H9 (cell line): ENCODE results near the gene FBLN2. TPM values are rescaled to one million over a fixed set of nuclear protein-coding genes. Genes with fewer than 3 reads are reported as not detected.

ENCODE experiments used
- DNase-seq: peaks from one replicate; pipeline ENCODE4 v3.0.0-alpha.2; 2017
- H2AFZ ChIP-seq: one replicate; pipeline ENCODE4 v1.6.1; 2013; ENCODE audit warnings: mild to moderate bottlenecking, low read length, control low read depth, moderate library complexity
- H2AK5ac ChIP-seq: 2 replicates; pipeline ENCODE4 v1.6.1; 2013; ENCODE audit warnings: low read length, control low read depth, mixed read lengths; ENCODE audit not compliant: insufficient read length
- H2BK120ac ChIP-seq: one replicate; pipeline ENCODE4 v1.6.1; 2013; ENCODE audit warnings: low read depth, mild to moderate bottlenecking, low read length, control low read depth, inconsistent platforms; ENCODE audit not compliant: poor library complexity, severe bottlenecking
- H2BK12ac ChIP-seq: 2 replicates; pipeline ENCODE4 v1.6.1; 2013; ENCODE audit warnings: low read length, control low read depth, mixed read lengths, low read depth; ENCODE audit not compliant: insufficient read length
- H2BK15ac ChIP-seq: 2 replicates; pipeline ENCODE4 v1.6.1; 2013; ENCODE audit warnings: low read depth, low read length, control low read depth
- H2BK20ac ChIP-seq: one replicate; pipeline ENCODE4 v1.6.1; 2013; ENCODE audit warnings: low read depth, mild to moderate bottlenecking, low read length, control low read depth, inconsistent platforms; ENCODE audit not compliant: poor library complexity, severe bottlenecking
- H2BK5ac ChIP-seq: 2 replicates; pipeline ENCODE4 v1.6.1; 2013; ENCODE audit warnings: low read length, control low read depth, mixed read lengths; ENCODE audit not compliant: insufficient read length
- H3K14ac ChIP-seq: 2 replicates; pipeline ENCODE4 v1.6.1; 2013; ENCODE audit warnings: low read length, control low read depth; ENCODE audit not compliant: insufficient read depth
- H3K18ac ChIP-seq: 2 replicates; pipeline ENCODE4 v1.6.1; 2013; ENCODE audit warnings: low read depth, mild to moderate bottlenecking, mixed read lengths, low read length, control low read depth; ENCODE audit not compliant: insufficient read length
- H3K23ac ChIP-seq: 2 replicates; pipeline ENCODE4 v1.6.1; 2013; ENCODE audit warnings: low read length, control low read depth, mixed read lengths, low read depth; ENCODE audit not compliant: insufficient read length
- H3K23me2 ChIP-seq: 2 replicates; pipeline ENCODE4 v1.6.1; 2013; ENCODE audit warnings: low read depth, mild to moderate bottlenecking, mixed read lengths, low read length, control low read depth; ENCODE audit not compliant: insufficient read length, poor library complexity, severe bottlenecking
- H3K27ac ChIP-seq: 2 replicates; pipeline ENCODE4 v1.5.1; 2013; ENCODE audit warnings: low read length, control low read depth, mixed read lengths, low read depth; ENCODE audit not compliant: insufficient read length
- H3K27me3 ChIP-seq: 2 replicates; pipeline ENCODE4 v1.6.1; 2013; ENCODE audit warnings: low read length, control low read depth, inconsistent platforms; ENCODE audit not compliant: insufficient read depth
- H3K4ac ChIP-seq: 2 replicates; pipeline ENCODE4 v1.6.1; 2013; ENCODE audit warnings: low read depth, mild to moderate bottlenecking, control low read depth, inconsistent platforms, low read length, moderate library complexity
- H3K4me1 ChIP-seq: 2 replicates; pipeline ENCODE4 v1.6.1; 2013; ENCODE audit warnings: low read length, control low read depth, inconsistent platforms; ENCODE audit not compliant: insufficient read depth
- H3K4me2 ChIP-seq: 2 replicates; pipeline ENCODE4 v1.6.1; 2013; ENCODE audit warnings: low read length, control low read depth, mixed read lengths; ENCODE audit not compliant: insufficient read length, insufficient read depth
- H3K56ac ChIP-seq: 2 replicates; pipeline ENCODE4 v1.6.1; 2013; ENCODE audit warnings: low read depth, mild to moderate bottlenecking, mixed read lengths, low read length, control low read depth; ENCODE audit not compliant: insufficient read length
- H3K79me1 ChIP-seq: 2 replicates; pipeline ENCODE4 v1.6.1; 2013; ENCODE audit warnings: low read depth, mild to moderate bottlenecking, moderate library complexity, low read length, control low read depth, inconsistent platforms; ENCODE audit not compliant: insufficient read depth, poor library complexity, severe bottlenecking
- H3K79me2 ChIP-seq: 2 replicates; pipeline ENCODE4 v1.6.1; 2013; ENCODE audit warnings: low read length, control low read depth, inconsistent platforms; ENCODE audit not compliant: insufficient read depth
- H3K9ac ChIP-seq: 2 replicates; pipeline ENCODE4 v1.6.1; 2013; ENCODE audit warnings: low read length, control low read depth, mixed read lengths; ENCODE audit not compliant: insufficient read length; ENCODE audit errors: extremely low read depth
- H3K9me3 ChIP-seq: one replicate; pipeline ENCODE4 v1.6.1; 2013; ENCODE audit warnings: low read depth, low read length, inconsistent platforms; ENCODE audit not compliant: control insufficient read depth
- H3T11ph ChIP-seq: one replicate; pipeline ENCODE4 v1.6.1; 2013; ENCODE audit warnings: mild to moderate bottlenecking, low read length, control low read depth, inconsistent platforms
- H4K20me1 ChIP-seq: one replicate; pipeline ENCODE4 v1.6.1; 2013; ENCODE audit not compliant: control insufficient read depth, insufficient read length, insufficient read depth
- H4K5ac ChIP-seq: 2 replicates; pipeline ENCODE4 v1.6.1; 2013; ENCODE audit warnings: low read depth, mild to moderate bottlenecking, mixed read lengths, low read length, control low read depth; ENCODE audit not compliant: insufficient read length
- H4K8ac ChIP-seq: replicated peaks from 2 replicates; pipeline ENCODE4 v1.6.1; 2013; ENCODE audit warnings: low read length, control low read depth, mixed read lengths, low read depth; ENCODE audit not compliant: insufficient read length
- H4K91ac ChIP-seq: 2 replicates; pipeline ENCODE4 v1.6.1; 2013; ENCODE audit warnings: low read depth, mild to moderate bottlenecking, moderate library complexity, mixed read lengths, low read length, control low read depth; ENCODE audit not compliant: insufficient read length
- H3K27ac Mint-ChIP-seq, 3 experiments: 2 replicates in 2 of 3; 3 replicates in 1 of 3; pipeline ENCODE4 v1.8.0; 2020 to 2021; ENCODE audit warnings: mixed read lengths in 3 of 3, mild to moderate bottlenecking in 1 of 3, moderate library complexity in 1 of 3
- H3K27me3 Mint-ChIP-seq: 2 replicates; pipeline ENCODE4 v1.8.0; 2021; ENCODE audit warnings: low read depth, mild to moderate bottlenecking, moderate library complexity, mixed read lengths
- H3K36me3 Mint-ChIP-seq, 3 experiments: 2 replicates in 2 of 3; 3 replicates in 1 of 3; pipeline ENCODE4 v1.8.0; 2020 to 2021; ENCODE audit warnings: low read depth in 3 of 3, mixed read lengths in 3 of 3; ENCODE audit not compliant: insufficient read depth in 1 of 3
- H3K4me1 Mint-ChIP-seq, 2 experiments: 2 replicates each; pipeline ENCODE4 v1.8.0; 2020; ENCODE audit warnings: mixed read lengths in 2 of 2
- H3K4me3 Mint-ChIP-seq, 2 experiments: 2 replicates in 1 of 2; 3 replicates in 1 of 2; pipeline ENCODE4 v1.8.0; 2020 to 2021; ENCODE audit warnings: mild to moderate bottlenecking in 2 of 2, mixed read lengths in 2 of 2, moderate library complexity in 1 of 2
- H3K9me3 Mint-ChIP-seq, 2 experiments: 2 replicates in 1 of 2; 3 replicates in 1 of 2; pipeline ENCODE4 v1.8.0; 2020; ENCODE audit warnings: mild to moderate bottlenecking in 2 of 2, mixed read lengths in 2 of 2, moderate library complexity in 1 of 2
- CTCF ChIP-seq: fragments of 200-600 bp; sonication (generic); conservative IDR thresholded peaks from 3 replicates; pipeline ENCODE4 v1.8.0; 2021; ENCODE audit warnings: antibody characterized with exemption, mild to moderate bottlenecking
- WGBS: extraction: QIAGEN DNeasy Blood & Tissue Kit; methylation state at CpG from one replicate; pipeline ENCODE4 v1.1.7; 2013; ENCODE audit warnings: missing lambda C conversion rate, low lambda C conversion rate, mixed read lengths; ENCODE audit not compliant: insufficient read length; ENCODE audit errors: extremely low coverage; 5-methylcytosine and 5-hydroxymethylcytosine counted together
- total RNA-seq: library from RNA; stranded (reverse); gene quantifications from 2 replicates; pipeline ENCODE4 v1.2.1, GENCODE V29; 2021

The FBLN2 gene
- total RNA-seq, 1 experiment from 2014 or later: 11.8 TPM

DNA sequence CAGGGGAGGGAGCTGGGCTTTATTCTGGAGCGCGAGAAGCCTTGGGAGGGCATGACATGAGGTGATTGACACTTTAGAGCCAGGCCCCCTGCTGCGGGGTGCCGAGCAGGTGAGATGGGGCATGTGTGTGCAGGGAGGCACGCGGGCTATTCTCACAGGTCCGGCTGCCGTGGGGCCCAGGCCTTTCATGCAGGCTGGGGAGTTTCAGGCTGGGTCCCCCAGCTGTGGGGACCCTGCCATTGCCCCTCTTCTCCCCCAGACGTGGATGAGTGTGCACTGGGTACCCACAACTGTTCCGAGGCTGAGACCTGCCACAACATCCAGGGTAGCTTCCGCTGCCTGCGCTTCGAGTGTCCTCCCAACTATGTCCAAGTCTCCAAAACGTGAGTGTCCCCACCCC lies 87.3 kb downstream of the FBLN2 start:
- DNase-seq: no peak
- Histone ChIP-seq H3K4me2 (no peak overlapping the region), H3K9me3 (no peaks in the 10 kb centered on the region), H2AK5ac (no peak overlapping the region), H3K4me1 (no peaks in the 10 kb centered on the region), H3K9ac (no peak overlapping the region), H2BK5ac (no peak overlapping the region), H3K79me2 (no peaks in the 10 kb centered on the region), H4K8ac (no peak overlapping the region), H3K23me2 (no peaks in the 10 kb centered on the region), H3K4ac (no peak overlapping the region), H3K23ac (no peak overlapping the region), H4K91ac (no peak overlapping the region), H3K18ac (no peak overlapping the region), H2BK120ac (no peak overlapping the region), H2BK20ac (no peak overlapping the region), H3K27ac (no peak overlapping the region), H4K20me1 (no peaks in the 10 kb centered on the region), H3K79me1 (no peaks in the 10 kb centered on the region), H2BK15ac (no peak overlapping the region), H3T11ph (no peak overlapping the region), H2BK12ac (no peak overlapping the region), H3K27me3 (no peaks in the 10 kb centered on the region), H4K5ac (no peak overlapping the region), H3K56ac (no peak overlapping the region), H3K14ac (no peak overlapping the region), H2AFZ (no peak overlapping the region)
- Mint-ChIP-seq H3K27me3 (no peaks in the 10 kb centered on the region; the same call in 1 of the 2 replicates), H3K27ac (peak overlapping the region in 1 of 3 experiments; percentile 23; a peak in 1 of 7 replicates), H3K36me3 (no peaks in the 10 kb centered on the region), H3K4me3 (no peak overlapping the region), H3K4me1 (no peaks in the 10 kb centered on the region), H3K9me3 (no peaks in the 10 kb centered on the region)
- no peak for TF ChIP-seq CTCF
- no CpG with 5 or more reads among the region's 14 CpGs for WGBS
